D721Med (cell line): ENCODE data around the gene SERPINE2.

Experiments
- DNase-seq: peaks from one replicate; pipeline ENCODE4 v3.0.0; 2011; ENCODE audit warnings: low spot score; ENCODE audit not compliant: insufficient read length
- FAIRE-seq: peaks from 2 replicates; lab custom pipeline; 2011; peaks lifted over from hg19 to GRCh38; lab: Jason Lieb, UNC
- TF ChIP-seq, protein P1 (sequence below): IDR thresholded peaks from 2 replicates; pipeline ENCODE4 v1.5.1; 2012; ENCODE audit warnings: mild to moderate bottlenecking, control low read depth; ENCODE audit not compliant: insufficient read depth; ENCODE audit errors: missing control alignments

Gene SERPINE2

DNA sequence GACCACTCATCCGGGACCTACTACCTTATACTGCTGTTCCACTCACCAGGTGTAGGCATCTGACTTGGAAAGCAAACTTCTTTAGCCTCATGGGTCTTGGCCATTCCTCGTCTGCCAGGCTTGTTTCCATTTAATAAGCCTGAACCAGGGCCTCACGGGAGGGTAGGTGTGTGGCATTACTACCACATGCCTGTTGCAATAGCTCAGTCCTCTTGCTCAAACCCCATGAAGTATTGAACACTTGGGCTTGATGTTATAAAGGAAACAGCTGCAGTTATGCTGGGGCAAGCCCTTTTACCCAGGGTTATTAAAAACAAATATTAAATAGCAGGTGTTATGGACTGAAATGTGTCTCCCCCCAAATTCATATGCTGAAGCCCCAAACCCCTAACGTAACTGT is 60.6 kb downstream of the SERPINE2 start:
- FAIRE-seq: no peak

DNA sequence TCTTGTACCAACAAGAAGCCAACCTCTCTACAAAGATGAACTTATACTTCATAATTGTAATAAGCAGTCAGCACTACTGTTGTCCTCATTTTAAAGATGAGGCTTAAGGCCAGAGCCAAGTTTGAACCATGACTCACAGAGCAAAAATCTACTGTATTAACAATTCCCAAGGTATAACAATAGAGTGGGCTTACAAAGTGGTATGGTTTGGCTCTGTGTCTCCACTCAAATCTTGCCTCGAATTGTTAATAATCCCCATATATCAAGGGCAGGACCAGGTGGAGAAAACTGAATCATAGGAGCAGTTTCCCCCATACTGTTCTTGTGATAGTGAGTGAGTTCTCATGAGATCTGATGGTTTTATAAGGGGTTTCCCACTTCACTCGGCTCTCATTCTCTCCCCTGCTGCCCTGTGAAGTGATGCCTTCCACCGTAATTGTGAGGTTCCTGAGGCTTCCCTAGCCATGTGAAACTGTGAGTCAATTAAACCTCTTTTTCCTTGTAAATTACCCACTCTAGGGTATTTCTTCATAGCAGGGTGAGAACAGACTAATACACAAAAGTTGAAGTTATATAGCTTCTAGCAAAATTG is 62.4 kb downstream of the SERPINE2 start:
- TF ChIP-seq, protein P1, sequence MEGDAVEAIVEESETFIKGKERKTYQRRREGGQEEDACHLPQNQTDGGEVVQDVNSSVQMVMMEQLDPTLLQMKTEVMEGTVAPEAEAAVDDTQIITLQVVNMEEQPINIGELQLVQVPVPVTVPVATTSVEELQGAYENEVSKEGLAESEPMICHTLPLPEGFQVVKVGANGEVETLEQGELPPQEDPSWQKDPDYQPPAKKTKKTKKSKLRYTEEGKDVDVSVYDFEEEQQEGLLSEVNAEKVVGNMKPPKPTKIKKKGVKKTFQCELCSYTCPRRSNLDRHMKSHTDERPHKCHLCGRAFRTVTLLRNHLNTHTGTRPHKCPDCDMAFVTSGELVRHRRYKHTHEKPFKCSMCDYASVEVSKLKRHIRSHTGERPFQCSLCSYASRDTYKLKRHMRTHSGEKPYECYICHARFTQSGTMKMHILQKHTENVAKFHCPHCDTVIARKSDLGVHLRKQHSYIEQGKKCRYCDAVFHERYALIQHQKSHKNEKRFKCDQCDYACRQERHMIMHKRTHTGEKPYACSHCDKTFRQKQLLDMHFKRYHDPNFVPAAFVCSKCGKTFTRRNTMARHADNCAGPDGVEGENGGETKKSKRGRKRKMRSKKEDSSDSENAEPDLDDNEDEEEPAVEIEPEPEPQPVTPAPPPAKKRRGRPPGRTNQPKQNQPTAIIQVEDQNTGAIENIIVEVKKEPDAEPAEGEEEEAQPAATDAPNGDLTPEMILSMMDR: no peak
- DNase-seq (no peak), FAIRE-seq (no peak)

More for the DNA sequence above, 60.6 kb downstream of the SERPINE2 start:
- TF ChIP-seq, protein P1: no peak
- DNase-seq: no peak

DNA sequence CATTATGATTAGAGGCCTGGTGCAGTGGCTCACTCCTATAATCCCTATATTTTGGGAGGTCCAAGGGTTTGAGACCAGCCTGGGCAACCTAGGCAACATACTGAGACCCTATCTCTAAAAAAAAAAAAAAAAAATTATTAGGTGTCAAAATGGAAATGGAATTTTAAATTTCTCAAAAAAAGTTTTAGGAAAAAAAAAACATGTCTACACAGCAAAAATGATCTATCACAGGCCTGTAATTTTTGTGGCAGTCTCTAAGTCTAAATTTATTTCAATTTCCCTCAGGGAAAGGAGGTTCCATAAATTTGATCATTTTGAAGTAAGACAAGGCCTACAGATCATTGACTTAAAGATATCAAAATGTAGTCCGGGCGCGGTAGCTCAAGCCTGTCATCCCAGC is 65.5 kb downstream of the SERPINE2 start:
- no peak for DNase-seq
- TF ChIP-seq, protein P1: no peak
- FAIRE-seq: no peak

DNA sequence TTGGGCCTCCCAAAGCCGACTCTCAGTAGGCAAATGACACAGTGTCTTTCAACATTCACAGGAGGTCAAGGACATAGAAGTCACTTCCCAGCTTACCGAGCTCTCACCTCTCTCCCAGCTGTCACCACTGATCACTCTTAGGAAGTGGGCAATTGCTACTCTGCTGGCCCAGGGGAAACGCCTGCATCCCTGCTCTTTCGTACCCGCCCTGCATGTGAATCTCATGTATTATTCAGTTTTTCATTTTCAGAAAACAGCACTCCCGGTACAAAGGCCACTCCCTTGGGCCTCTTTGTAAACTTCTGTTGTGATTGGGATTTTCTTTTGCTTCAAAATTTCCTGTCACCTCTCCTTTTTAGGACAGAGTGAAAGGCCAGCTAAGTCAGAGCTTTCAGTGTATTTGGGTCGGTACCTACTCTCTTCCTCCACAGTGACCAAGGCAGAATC is 66.4 kb downstream of the SERPINE2 start:
- no peak for FAIRE-seq
- DNase-seq: no peak
- TF ChIP-seq, protein P1: no peak

DNA sequence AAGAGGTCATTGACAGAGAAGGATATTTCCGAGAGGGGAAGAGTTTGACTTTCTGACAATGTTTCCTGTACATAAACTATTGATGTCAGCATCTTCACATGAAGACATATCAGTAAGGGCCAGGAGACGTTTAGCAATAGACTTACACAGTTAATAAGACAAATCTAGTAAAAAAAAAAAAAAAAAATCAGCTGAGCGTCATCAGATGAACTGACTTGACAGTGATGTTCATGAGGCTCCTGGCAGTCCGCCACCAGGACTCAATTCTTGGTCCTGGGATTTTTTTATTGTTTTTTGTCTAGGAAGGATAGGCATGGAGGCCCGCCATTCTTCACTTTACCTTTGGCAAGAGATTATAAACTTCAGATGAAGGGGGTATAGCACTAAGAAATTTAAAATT is 67.4 kb downstream of the SERPINE2 start:
- FAIRE-seq (no peak), DNase-seq (no peak)
- TF ChIP-seq, protein P1: no peak

DNA sequence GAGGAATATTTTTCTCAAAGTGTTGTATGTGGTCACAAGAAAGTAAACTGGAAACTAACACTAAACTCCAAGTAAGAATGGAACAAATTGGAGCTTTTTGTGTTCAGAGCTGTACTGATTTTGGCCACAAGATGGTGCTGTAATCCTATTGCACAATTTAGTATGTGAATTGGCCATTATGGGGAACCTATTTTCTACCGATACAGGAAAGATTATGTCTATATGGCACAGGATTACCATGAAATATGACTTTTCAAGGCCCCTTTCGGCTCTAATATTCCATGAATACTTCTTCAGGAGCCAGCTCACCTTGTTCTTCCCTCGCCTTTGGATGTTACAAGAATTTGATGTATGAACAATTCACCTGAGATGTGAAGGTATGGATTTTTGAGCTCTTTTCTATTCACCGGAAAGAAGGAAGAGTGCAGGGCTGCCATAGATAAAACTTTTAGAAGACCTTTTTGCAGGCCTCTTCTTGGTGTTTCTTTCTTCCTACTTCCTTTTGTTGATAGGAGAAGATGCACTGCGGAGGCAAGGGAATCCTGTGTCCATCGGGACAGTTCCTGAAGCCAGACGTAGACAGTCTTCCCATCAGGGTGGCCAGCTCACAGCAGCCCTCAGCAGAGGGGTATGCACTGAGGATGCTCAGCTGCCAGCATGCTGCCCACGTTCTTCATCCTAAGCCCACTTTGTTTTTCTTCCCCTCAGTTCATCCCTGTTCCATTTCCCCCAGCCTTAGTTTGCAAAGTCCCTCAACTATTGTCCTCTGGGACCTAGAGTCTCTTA is 68.5 kb downstream of the SERPINE2 start:
- FAIRE-seq (peak; percentile 89), DNase-seq (no peak)
- TF ChIP-seq, protein P1: peak; percentile 89

DNA sequence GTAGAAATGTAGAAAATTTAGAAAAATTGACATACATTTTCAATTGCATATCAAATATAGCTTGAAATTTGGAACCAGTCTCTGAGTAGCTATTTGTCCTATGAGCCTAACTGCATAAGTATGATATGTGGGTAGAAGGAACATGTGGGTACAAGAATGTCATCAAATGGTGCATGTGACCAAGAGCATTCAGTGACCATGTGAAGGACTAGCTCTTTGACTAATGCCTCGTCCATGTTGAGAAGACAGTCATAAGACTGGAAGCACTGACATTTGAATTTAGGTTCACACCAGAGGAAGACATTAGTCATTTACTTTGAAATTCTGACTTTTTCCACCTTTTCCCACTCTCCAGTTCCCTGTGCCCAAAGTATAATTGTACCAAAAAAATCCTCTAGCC is 69.2 kb downstream of the SERPINE2 start:
- FAIRE-seq (no peak), DNase-seq (no peak)
- TF ChIP-seq, protein P1: no peak
